GM21526 (cell line): ENCODE results near the gene CCDC87.
"Not testable (repeated sequence)": the region's sequence is repeated elsewhere in the genome, so short reads cannot be mapped to it uniquely, and the experiment has no call there.

Source experiments
- ATAC-seq: cut with Tn5 transposase; IDR thresholded peaks from one replicate; pipeline ENCODE4 v1.9.1; 2021; ENCODE audit warnings: moderate library complexity; ENCODE audit not compliant: unreplicated experiment, low FRiP score

Gene CCDC87

DNA sequence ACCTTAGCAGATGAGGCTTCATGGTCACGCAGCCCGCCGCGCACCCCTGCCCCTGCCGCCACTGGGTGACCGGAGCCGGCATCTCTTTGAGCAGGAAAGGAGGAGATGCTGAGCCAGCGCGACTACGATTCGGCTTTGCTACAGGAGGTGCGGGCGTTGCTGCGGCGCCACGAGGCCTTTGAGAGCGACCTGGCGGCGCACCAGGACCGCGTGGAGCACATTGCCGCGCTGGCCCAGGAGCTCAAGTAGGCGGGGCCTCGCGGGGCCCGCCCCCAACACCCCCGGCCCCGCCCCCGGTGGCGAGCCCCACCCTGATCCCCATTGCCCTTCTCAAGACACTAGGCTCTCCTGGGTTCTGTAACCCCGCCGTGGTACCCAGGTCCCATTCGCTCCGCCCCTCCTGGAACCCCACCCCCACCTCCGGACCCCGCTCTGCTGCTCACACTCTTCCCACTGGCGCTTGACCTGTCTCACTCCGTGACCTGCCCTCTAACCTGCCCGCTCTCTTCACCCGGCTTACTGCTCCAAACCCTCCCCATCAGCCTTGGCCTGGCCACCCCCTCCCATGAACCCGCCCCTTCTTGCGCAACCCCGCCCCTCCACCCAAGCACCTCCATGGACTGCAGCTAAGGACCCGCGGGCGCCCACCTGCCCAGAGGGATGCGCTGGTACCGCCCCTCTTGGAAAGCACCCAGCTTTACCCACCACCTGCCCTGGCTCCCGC lies 33.6 kb downstream of the CCDC87 start:
- no peak for ATAC-seq

DNA sequence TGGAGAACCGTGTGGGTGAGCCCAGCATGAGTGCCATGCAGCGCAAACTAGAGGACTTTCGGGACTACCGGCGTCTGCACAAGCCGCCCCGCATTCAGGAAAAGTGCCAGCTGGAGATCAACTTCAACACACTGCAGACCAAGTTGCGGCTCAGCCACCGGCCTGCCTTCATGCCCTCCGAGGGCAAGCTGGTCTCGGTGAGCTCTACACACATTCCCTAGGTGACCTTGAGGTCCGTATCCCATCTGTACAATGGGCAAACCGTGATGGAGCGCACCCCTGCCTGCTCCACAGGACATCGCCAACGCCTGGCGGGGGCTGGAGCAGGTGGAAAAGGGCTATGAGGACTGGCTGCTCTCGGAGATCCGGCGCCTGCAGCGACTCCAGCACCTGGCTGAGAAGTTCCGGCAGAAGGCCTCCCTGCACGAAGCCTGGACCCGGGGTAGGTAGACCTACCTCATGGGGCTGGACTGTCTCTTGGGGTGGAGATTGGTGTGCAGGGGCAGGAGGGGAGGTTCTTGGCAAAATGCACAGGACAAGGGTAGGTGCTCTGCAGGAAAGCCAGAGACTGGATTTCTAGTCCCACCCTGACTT lies 35.0 kb downstream of the CCDC87 start:
- ATAC-seq: no peak

DNA sequence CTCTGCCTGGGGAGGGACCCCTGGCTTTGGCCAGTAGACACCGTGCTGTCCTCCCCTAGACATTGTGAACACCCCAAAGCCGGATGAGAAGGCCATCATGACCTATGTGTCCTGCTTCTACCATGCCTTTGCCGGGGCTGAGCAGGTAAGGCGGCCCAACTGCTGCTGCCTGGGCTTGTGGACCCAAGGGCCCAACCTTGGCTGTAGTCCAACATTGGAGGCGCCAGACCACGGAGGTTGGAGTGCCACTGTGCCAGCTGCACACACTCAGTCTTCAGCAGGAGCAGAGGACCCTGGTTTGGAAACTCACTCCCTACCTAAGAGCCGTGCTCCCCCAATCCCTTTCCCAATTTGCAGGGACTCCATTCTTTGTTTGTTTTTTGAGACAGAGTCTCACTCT lies 36.8 kb downstream of the CCDC87 start:
- ATAC-seq: no peak

DNA sequence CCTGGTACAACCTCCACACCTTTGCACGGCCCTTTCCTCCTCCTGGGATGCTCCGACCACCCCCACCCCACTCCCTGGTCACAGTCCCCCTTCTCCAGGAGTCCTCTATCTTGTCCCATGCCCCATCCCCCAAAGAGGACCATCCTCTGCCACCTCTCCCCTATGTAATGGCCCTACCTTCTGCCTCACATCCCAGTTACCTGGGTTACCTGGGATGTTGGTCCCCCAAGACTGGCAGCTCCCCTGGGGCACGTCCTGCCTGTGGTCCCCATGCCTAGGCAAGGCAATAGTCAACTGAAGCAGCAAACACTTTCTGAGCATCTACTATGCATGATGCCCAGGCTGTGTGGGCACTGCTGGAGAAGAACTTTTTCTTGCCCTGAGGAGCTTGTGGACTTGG lies 37.4 kb downstream of the CCDC87 start:
- no peak for ATAC-seq

DNA sequence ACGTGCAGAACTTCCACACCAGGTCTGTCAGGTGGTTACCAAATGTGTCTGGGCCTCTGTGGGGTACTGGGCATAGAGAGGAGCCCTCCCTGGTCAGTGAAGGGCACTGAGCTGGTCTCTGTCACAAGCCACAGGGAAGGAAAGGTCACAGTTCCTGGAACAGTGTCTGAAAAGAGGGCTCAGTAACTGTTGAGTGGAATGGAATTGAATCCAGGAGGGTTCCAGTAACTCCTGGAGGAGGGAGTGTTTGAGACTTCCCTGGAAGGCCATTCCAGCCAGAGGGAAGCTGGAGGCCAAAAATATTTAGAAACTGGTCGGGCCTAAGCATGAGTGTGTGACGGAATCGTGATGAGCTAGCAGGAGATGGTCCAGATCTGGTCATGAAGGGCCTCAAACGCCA lies 38.3 kb downstream of the CCDC87 start:
- no peak for ATAC-seq

DNA sequence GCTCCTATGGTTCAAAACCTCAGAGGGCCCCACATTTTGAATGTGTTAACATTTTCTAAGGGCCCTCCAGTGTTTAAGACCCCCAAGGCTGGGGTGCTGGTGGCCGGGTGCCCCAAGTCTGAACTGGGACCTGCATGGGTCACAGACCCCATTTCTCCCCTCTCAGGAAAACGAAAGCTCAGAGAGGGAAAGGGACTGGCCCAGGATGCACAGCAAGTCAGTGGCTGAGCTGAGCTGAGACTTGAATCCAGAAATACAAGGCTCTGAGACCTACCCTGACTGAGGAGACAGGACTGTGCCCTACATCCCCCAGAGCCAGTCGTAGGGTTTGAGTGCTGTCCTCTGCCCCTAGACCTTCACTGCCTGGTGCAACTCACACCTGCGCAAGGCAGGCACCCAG lies 42.0 kb downstream of the CCDC87 start:
- ATAC-seq: no peak

DNA sequence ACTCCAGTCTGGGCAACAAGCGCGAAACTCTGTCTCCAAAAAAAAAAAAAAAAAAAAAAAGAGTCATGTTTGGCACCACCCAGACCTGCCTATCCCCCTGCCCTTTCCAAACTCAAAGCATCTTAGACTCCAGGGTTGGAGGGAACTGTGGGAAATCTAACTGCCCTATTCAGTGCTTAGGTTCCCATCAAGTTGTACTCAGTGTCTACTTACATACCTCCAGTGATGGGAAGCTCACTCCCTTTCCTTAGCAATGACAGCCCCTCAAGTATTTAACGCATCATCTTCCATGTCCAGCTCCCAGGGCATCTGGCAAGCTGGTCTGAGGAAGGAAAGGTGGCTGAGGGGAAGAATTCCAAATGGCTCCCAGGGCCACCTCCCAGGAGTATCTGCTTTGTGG lies 43.2 kb downstream of the CCDC87 start:
- ATAC-seq: no peak

DNA sequence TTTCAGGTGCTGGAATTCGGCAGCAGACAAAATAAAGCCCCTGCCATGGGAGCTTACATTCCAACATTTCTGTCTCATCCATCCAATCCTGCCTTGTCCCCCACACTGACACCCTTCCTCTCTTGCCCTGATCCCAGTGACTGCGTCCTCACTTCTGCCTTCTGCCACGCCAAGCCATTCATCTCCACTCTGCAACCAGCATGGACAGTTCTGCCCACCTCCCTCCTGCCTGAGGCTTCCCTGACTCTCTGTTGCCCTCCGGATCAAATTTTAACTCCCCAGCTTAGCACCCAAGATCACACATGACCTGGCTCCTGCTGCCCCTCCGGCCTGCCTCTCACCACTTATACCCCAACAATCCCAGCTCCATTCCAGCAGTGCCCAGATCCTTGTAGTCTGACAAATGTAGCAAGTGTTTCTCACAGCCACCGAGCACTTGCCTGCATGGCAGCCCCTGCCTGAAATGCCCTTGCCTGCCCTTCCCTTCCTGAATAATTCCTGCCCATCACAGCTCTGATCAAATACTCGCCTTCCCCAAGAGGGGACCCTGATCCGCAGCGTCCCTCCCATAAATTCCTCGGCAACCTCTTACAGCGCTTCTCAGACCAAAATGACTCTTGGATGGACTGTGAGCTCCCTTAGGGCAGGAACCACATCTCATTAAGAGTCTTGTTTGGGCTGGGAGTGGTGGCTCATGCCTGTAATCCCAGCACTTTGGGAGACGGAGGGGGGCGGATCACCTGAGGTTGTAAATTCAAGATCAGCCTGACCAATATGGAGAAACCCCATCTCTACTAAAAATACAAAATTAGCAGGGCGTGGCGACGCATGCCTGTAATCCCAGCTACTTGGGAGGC lies 43.9 kb downstream of the CCDC87 start:
- ATAC-seq: no peak

DNA sequence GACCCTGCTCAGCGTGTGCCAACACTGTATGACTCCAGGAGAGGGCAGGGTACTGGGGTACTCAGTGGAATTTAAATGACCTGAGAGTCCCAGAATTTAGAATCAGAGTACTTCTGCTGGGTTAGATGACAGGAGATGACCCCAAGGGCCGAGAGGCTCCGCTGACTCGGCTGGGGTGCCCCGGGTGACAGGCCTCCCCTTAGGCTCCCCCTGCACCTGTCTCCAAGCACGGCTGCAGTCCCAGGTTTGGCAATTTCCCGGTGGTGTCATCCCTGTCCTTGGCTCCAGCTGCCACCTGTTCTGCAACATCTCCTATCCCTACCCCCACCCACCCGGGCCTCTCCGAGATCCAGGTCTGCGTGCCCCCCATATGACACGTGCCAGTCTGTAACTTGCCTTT lies 44.8 kb downstream of the CCDC87 start:
- ATAC-seq: no peak

DNA sequence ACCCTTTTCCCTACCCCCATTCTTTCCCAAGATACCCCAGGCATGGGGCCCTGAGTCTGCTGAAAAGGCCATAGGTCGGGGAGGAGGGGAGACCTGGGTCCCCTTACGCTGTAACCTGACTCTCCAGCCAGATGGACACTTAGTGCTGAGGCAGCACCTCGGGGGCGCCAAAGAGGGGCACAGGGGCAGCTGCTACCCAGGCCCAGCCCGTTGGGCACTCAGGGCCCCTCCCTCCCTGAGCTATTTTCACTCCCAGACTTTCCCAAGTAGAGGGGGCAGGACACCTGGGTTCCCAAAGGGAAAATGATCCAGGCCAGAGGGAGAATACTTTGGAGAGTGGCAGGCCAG lies 45.2 kb downstream of the CCDC87 start:
- no peak for ATAC-seq

DNA sequence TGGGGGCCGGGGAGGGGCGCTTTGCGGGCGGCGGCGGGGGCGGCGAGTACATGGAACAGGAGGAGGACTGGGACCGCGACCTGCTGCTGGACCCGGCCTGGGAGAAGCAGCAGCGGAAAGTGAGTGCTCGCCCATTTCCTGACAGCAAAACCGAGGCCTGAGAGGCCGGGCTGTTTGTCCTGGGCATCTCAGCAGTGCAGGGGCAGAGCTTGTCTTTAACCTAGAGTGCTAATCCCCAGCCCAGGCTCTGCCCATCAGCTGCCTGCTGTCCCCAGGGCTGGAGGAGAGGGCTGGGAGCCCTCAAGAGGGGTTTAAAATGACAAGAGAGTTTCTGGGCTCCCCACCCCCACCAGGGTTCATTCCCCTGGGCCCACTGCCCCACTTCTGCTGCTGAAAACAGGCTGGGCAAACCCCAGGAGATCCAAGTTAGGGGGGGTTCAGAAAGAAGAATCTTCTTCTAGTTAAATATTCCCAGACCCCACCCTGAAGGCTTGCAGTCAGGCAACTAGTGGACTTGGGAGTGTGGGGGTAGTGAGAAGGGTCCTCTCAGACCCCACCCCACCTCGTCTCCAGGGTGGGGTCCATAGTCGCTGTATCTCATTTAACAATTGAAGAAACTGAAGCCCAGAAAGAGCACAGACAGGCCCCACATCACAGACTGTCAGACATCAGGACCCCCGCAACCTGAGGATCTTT lies 45.7 kb downstream of the CCDC87 start:
- no peak for ATAC-seq

DNA sequence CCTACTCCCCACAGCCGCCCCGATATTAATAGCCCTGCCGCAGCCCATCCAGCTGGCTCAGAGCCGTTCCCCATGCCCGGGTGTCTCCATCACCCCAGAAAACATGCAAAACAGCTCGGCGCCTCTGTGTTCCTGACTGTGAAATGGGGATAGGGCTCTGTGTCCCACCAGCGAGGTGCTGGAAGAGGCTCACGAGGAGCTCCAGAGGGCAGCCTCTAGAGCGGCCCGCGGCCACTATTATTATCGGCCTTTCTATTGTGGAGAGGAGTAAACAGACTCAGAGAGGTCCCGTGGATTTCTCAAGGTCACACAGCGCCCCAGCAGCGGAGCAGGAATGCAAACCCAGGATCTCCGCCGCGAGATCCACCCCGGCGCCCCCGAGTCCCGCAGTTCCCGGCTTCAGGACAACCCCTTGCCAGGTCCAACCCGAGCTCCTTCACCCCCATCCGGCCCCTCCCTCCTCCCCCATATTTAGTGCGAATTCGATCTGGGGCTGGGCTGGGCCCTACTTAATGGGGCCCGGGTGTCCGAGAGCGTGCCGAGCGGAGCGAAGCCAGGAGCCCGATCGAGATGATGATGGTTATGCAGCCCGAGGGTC lies 46.4 kb downstream of the CCDC87 start, which contains the start of gene ACTN3:
Gene ACTN3 (plus strand): TSS at position 536 of the 598 bp plus-strand sequence. CDS start 35 bp downstream, at position 571.
- no peak for ATAC-seq

DNA sequence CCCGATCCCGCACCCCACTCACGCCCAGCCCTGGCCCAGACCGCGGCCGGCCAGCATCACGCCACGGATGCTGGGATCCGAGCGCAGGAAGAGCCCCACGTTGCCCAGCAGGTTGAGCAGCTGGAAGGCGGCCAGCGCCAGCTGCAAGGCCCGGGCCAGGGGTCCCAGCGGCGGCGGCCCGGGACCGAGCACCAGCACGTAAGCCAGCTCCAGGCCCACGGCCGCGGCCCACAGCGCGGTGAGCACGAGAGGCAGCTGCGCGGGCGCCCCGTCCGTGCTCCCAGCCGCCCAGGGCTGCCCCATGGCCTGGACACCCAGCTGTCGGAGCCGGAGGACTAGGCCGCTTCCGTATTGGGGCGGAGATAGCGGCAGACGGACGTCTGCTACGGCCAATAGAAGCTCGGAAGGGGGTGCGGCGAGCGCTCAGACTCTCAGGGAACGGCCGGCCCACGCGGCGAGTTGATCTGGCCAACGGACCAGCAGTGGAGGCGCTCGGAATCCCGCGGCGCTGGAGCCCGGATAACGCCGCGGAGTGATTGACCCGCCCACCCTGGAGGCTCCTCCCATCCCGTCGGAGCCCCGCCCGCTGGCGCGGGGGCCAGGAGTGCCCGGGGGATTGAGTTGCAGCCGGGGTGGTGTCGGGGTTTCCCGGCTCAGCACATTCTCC lies 47.0 kb downstream of the CCDC87 start, which contains the start of gene ZDHHC24:
Gene ZDHHC24 (minus strand): TSS at position 348 of the 667 bp plus-strand sequence. CDS start 45 bp downstream, at position 303.
- peak; percentile 81 for ATAC-seq

DNA sequence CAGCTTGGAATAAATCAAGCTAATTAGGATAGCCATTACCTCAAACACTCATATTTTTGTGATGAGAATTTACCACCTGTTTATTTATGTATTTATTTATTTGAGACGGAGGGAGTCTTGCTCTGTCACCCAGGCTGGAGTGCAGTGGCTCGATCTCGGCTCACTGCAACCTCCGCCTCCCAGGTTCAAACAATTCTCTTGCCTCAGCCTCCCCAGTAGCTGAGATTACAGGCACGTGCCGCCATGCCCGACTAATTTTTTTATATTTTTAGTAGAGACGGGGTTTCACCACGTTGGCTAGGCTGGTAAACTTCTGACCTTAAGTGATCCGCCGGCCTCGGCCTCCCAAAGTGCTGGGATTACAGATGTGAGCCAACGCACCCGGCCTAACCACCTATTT lies 47.9 kb downstream of the CCDC87 start:
- not testable (repeated sequence) for ATAC-seq

DNA sequence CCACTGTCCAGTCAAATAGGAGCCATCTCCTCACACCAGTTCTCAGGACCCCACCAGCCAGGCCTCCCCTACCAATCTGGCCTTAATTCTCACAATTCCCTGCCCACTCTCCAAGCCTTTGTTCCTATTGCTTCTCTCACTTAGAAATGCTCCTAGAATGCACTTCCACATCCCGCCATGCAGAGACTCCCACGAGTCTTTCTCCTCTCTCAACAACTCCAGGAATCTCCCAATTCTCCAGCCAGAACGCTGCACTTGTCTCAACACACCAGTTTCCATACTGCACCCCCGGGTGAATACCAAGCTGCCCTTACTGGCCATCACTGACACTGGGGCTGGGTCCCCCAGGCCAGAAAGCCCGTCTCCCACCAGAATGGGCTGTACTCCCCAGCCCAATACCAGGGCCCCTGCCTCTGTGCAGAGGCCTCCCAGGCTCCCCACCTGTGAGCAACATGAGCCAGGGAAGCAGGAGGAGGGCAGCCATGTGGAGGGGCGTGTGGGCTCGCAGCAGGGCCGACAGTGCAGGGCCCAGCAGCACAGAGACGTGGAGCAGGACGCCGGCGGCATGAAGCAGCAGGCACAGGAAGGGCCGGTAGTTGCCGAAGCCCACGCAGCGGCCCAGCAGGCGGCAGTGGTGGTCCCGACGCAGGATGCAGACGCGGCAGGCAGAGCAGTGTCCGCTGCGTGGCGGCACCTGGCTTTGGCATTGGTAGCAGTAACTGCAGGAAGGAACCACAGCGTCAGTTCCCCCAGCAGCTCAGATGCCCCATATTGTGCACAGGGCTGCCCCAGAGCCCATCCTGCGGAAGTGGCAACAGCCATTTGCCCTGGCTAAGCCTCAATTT lies 49.4 kb downstream of the CCDC87 start:
- no peak for ATAC-seq

DNA sequence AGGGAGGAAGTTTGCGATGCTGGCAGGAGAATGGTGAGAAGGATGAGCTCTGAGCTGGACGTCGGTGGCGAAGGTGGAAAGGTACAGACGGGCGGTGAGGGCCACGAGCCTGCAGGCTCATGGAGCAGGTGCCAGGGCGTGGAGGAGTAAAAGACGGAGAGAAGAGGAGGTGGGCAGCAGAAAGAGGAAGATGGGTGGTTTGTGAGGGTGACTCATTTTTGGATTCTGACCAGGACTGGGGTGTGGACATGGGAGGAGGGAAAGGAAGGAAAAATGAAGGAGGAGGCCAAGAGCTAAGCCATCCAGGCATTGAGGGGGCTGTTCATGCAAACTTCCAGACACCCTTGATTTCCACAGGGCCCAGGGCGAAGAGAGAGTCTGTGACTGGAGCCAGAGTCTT lies 50.5 kb downstream of the CCDC87 start:
- no peak for ATAC-seq

DNA sequence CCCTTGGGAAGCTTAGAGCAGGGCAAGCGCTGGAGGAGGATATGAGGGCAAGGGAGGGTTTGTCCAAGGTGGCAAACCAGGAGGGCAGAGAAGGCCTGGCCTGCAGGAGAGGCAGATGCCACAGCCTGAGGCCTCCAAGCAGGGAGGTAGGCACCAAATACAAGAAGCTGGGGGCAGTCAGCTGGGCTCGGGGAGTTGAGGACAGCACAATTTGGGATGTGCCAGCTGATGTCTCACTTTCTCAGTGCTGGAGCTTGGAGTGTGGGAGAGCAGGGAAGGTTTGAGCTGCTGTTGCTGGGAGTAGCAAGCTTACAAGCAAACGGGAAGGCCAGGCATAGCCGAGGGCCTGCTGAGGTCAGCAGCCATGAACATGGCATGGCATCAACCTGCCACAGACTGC lies 51.0 kb downstream of the CCDC87 start:
- ATAC-seq: no peak

DNA sequence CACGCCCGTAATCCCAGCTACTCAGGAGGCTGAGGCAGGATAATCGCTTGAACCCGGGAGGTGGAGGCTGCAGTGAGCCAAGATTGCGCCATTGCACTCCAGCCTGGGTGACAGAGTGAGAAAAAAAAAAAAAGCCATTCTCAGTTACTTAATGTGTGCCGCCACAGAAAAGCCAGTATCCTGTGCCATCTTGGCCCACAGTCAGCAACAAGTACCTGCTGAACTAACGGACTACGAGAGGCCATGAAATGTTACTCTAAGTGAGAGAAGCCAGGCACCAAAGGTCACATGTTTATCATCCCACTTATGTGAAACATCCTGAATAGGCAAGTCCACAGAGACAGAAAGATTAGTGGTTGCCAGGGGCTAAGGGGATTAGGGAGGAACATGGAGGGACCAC lies 52.3 kb downstream of the CCDC87 start:
- ATAC-seq: not testable (repeated sequence)
